Measurements from ENCODE around the gene KIT. TPM values are rescaled to one million over a fixed set of nuclear protein-coding genes. Genes with fewer than 3 reads are reported as not detected.
A peak's percentile ranks its signal among the peaks of the same experiment; 100 is the strongest.

Gene KIT
- total RNA-seq, 1 experiment from 2014 or later, result 0.12 TPM

GRCh38 chr4:54675721-54676461 lies 18.1 kb downstream of the KIT start:
- Histone ChIP-seq H3K36me3 (no peaks in the 10 kb centered on the region), H3K27me3 (no peaks in the 10 kb centered on the region), H3K27ac (no peak overlapping the region), H3K9me3 (replicated peaks) (no peaks in the 10 kb centered on the region), H3K4me3 (no peak overlapping the region), H3K4me1 (no peaks in the 10 kb centered on the region)
- DNase-seq, result no peak

- DNase-seq, result no peak
- no peak overlapping the region for H3K27ac ChIP-seq
- no peaks in the 10 kb centered on the region for H3K4me1 ChIP-seq
- no peaks in the 10 kb centered on the region for H3K9me3 ChIP-seq (replicated peaks)
- no peaks in the 10 kb centered on the region; the same call in 1 of the 2 replicates for H3K27me3 ChIP-seq
- H3K4me3 ChIP-seq, result no peak overlapping the region
- no peaks in the 10 kb centered on the region for H3K36me3 ChIP-seq
Measured at GRCh38 chr4:54676658-54677057, 18.9 kb downstream of the KIT start.

- no peaks in the 10 kb centered on the region for H3K9me3 ChIP-seq (replicated peaks)
- H3K4me1 ChIP-seq, result no peaks in the 10 kb centered on the region
- H3K27me3 ChIP-seq, result no peaks in the 10 kb centered on the region; the same call in 1 of the 2 replicates
- no peak overlapping the region for H3K4me3 ChIP-seq
- no peak for DNase-seq
- H3K36me3 ChIP-seq, result no peaks in the 10 kb centered on the region
- no peak overlapping the region for H3K27ac ChIP-seq
Measured at GRCh38 chr4:54677416-54677815, 19.7 kb downstream of the KIT start.

DNA sequence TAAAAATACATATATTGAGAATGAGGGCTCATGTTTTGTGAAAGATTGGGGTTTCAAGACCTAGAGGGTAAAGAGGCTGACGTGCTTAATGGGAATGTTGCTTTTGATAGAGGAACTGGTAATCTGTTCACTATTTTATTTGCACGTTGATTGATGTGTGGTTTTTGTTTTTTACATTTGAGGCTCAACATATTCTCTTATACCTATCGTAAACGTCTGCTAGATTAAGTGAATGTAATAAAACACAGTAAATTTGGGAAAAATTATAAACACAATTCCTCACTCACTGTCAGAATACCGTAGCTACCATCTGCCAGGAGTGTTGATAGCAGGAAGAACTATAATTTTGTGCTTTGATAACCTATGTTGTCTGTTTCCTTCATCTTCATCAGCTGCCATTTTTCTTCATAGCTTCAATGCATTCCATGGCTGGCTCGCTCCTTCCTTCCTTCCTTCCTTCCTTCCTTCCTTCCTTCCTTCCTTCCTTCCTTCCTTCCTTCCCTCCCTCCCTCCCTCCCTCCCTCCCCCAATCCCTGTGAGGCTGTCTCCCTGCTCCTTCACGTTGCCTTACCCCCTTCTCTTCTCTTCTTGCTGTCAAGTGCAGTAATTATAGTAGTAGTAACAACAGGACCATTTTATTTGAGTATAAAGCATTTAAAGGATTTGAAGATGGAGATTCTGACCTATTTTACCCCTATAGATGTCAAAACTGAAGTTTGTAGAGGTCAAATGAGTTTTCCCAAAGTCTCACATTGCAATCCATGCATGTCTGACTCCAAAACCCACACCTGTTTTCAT lies 20.3 kb downstream of the KIT start:
- Histone ChIP-seq H3K4me1 (no peaks in the 10 kb centered on the region), H3K36me3 (no peaks in the 10 kb centered on the region), H3K9me3 (replicated peaks) (no peaks in the 10 kb centered on the region), H3K27ac (no peak overlapping the region), H3K27me3 (no peaks in the 10 kb centered on the region; the same call in 1 of the 2 replicates), H3K4me3 (no peak overlapping the region)
- no peak for DNase-seq

DNA sequence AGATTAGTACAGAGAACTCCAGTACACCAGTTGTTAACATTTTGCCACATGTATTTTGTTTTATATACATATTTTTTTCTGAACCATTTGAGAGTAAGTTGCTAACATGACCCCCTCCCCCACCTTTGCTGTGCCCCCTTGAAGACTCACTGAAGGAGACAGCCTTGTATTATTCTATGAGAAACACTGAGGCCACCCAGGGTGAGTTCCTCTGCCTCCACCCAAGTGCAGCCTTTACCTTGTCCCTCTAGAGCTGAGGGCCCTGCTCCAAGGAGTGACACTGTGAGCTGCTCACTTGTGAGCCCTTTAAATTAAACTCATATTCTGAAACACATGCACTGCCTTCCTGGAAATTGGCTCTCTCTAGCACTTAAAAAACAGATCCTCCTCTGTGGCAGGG lies 21.1 kb downstream of the KIT start:
- H3K4me3 ChIP-seq, result no peak overlapping the region
- H3K36me3 ChIP-seq, result no peaks in the 10 kb centered on the region
- no peaks in the 10 kb centered on the region for H3K4me1 ChIP-seq
- no peak overlapping the region for H3K27ac ChIP-seq
- no peaks in the 10 kb centered on the region for H3K9me3 ChIP-seq (replicated peaks)
- DNase-seq, result no peak
- no peaks in the 10 kb centered on the region; the same call in 1 of the 2 replicates for H3K27me3 ChIP-seq

- H3K27me3 ChIP-seq, result no peaks in the 10 kb centered on the region; the same call in 1 of the 2 replicates
- H3K4me1 ChIP-seq, result no peaks in the 10 kb centered on the region
- no peaks in the 10 kb centered on the region for H3K36me3 ChIP-seq
Measured at GRCh38 chr4:54679813-54680212, 22.1 kb downstream of the KIT start.

DNA sequence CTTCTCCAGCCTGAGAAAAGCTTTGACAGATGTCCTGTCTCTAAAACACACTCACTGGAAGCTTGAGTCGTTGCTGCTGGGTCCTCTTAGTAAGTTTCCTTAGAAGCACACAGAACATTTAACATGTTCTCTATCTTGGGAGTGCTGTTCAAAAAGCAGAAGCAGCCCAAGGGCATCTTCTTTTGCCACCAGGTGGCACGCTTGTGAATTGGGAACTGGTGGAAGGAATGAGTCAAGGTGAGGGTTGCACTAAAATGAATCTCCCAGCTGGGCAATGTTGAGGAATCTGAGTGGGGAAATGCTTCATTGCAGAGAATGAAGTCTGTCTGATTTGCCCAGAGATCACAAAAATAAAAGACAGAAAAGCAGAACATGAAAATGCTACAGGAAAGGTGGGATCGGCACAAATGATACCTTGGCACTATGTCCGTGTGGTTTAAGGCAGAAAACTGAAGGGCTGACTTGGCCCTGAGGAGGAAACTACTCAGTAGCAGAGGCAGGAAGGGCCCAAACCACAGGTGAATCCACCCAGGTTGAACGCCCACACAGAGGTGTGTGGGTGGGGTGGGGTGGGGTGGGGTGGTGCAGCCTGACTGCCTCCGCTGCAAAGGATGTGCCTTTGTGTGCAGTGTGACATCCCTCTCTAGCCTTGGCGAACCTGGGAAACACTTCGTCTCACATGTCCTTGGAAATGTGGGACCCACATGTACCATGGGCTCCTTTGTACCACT lies 26.0 kb downstream of the KIT start:
- H3K9me3 ChIP-seq (replicated peaks), result no peaks in the 10 kb centered on the region
- DNase-seq, result peak; percentile 28 to 55
- H3K4me1 ChIP-seq, result no peaks in the 10 kb centered on the region
- no peaks in the 10 kb centered on the region; the same call in 1 of the 2 replicates for H3K27me3 ChIP-seq
- no peak overlapping the region for H3K27ac ChIP-seq
- H3K4me3 ChIP-seq, result no peak overlapping the region
- H3K36me3 ChIP-seq, result no peaks in the 10 kb centered on the region

More at GRCh38 chr4:54679813-54680212, 22.1 kb downstream of the KIT start:
- no peak overlapping the region for H3K27ac ChIP-seq
- no peak overlapping the region for H3K4me3 ChIP-seq
- no peaks in the 10 kb centered on the region for H3K9me3 ChIP-seq (replicated peaks)
- DNase-seq, result no peak

- Histone ChIP-seq H3K27me3 (no peaks in the 10 kb centered on the region; the same call in 1 of the 2 replicates), H3K4me1 (no peaks in the 10 kb centered on the region), H3K9me3 (replicated peaks) (no peaks in the 10 kb centered on the region), H3K36me3 (no peaks in the 10 kb centered on the region), H3K4me3 (no peak overlapping the region), H3K27ac (no peak overlapping the region)
- DNase-seq, result no peak
Measured at GRCh38 chr4:54685810-54686209, 28.1 kb downstream of the KIT start.

- Histone ChIP-seq H3K9me3 (replicated peaks) (no peaks in the 10 kb centered on the region), H3K36me3 (no peaks in the 10 kb centered on the region), H3K27ac (no peak overlapping the region), H3K27me3 (no peaks in the 10 kb centered on the region), H3K4me1 (no peaks in the 10 kb centered on the region), H3K4me3 (no peak overlapping the region)
- DNase-seq, result no peak
Measured at GRCh38 chr4:54687887-54688841, 30.4 kb downstream of the KIT start.

- Histone ChIP-seq H3K27ac (no peak overlapping the region), H3K4me1 (no peaks in the 10 kb centered on the region), H3K4me3 (no peak overlapping the region), H3K36me3 (no peaks in the 10 kb centered on the region), H3K9me3 (replicated peaks) (no peaks in the 10 kb centered on the region), H3K27me3 (no peaks in the 10 kb centered on the region)
- DNase-seq, result no peak
Measured at GRCh38 chr4:54695337-54695736, 37.6 kb downstream of the KIT start.

- no peaks in the 10 kb centered on the region for H3K9me3 ChIP-seq (replicated peaks)
- DNase-seq, result no peak
- H3K4me1 ChIP-seq, result no peaks in the 10 kb centered on the region
- H3K4me3 ChIP-seq, result no peak overlapping the region
- H3K27ac ChIP-seq, result no peak overlapping the region
- H3K27me3 ChIP-seq, result no peaks in the 10 kb centered on the region
- H3K36me3 ChIP-seq, result no peaks in the 10 kb centered on the region
Measured at GRCh38 chr4:54695788-54696187, 38.0 kb downstream of the KIT start.

- H3K27me3 ChIP-seq, result no peaks in the 10 kb centered on the region
- H3K9me3 ChIP-seq (replicated peaks), result no peaks in the 10 kb centered on the region
- no peak overlapping the region for H3K4me3 ChIP-seq
- no peak overlapping the region for H3K27ac ChIP-seq
- H3K4me1 ChIP-seq, result no peaks in the 10 kb centered on the region
- H3K36me3 ChIP-seq, result no peaks in the 10 kb centered on the region
- no peak for DNase-seq
Measured at GRCh38 chr4:54696649-54697048, 38.9 kb downstream of the KIT start.

GRCh38 chr4:54700986-54701385 lies 43.2 kb downstream of the KIT start:
- Histone ChIP-seq H3K4me1 (no peaks in the 10 kb centered on the region), H3K27me3 (peaks cover 5% of the 10 kb centered on the region; the same call in 1 of the 2 replicates), H3K36me3 (no peaks in the 10 kb centered on the region), H3K4me3 (no peak overlapping the region), H3K27ac (no peak overlapping the region), H3K9me3 (replicated peaks) (no peaks in the 10 kb centered on the region)
- DNase-seq, result no peak

GRCh38 chr4:54703182-54703581 lies 45.4 kb downstream of the KIT start:
- no peak for DNase-seq
- Histone ChIP-seq H3K4me3 (no peak overlapping the region), H3K9me3 (replicated peaks) (no peaks in the 10 kb centered on the region), H3K27ac (no peak overlapping the region), H3K27me3 (peaks cover 5% of the 10 kb centered on the region; the same call in 1 of the 2 replicates), H3K36me3 (no peaks in the 10 kb centered on the region), H3K4me1 (no peaks in the 10 kb centered on the region)
